Spleen (tissue), 11 donors: ENCODE data around the gene CFAP99. TPM values are rescaled to one million over a fixed set of nuclear protein-coding genes. Genes with fewer than 3 reads are reported as not detected.
A peak's percentile ranks its signal among the peaks of the same experiment; 100 is the strongest.
"Not testable (repeated sequence)": the region's sequence is repeated elsewhere in the genome, so short reads cannot be mapped to it uniquely, and the experiment has no call there.

ENCODE experiments used
- DNase-seq: peaks from one replicate; pipeline ENCODE4 v3.0.0-alpha.2; 2020
- H3K27ac ChIP-seq, 8 donors: fragments of 200-600 bp; sonication (generic) in 7 of 8; 1 replicate in 4 of 8; 2 replicates in 4 of 8; pipeline versions ENCODE4 v1.5.0 to v1.8.0; 2016 to 2021; ENCODE audit warnings: inconsistent platforms in 4 of 8, mild to moderate bottlenecking in 4 of 8, moderate library complexity in 1 of 8
- H3K27me3 ChIP-seq, 7 donors: fragments of 200-600 bp; sonication (generic) in 6 of 7; replicated peaks in 1 of 7; 1 replicate in 4 of 7; 2 replicates in 3 of 7; pipeline versions ENCODE4 v1.5.0 to v1.8.0; 2016 to 2021; ENCODE audit warnings: inconsistent platforms in 3 of 7, mild to moderate bottlenecking in 1 of 7
- H3K36me3 ChIP-seq, 6 donors: fragments of 200-600 bp; sonication (generic) in 5 of 6; 1 replicate in 4 of 6; 2 replicates in 2 of 6; pipeline versions ENCODE4 v1.5.0 to v1.8.0; 2016 to 2021; ENCODE audit warnings: inconsistent platforms in 2 of 6
- H3K4me1 ChIP-seq, 6 donors: fragments of 200-600 bp; sonication (generic) in 5 of 6; 1 replicate in 3 of 6; 2 replicates in 3 of 6; pipeline versions ENCODE4 v1.5.0 to v1.8.0; 2016 to 2021; ENCODE audit warnings: inconsistent platforms in 3 of 6
- H3K4me3 ChIP-seq, 8 donors: fragments of 200-600 bp; sonication (generic) in 7 of 8; 1 replicate in 4 of 8; 2 replicates in 4 of 8; pipeline versions ENCODE4 v1.5.0 to v1.8.0; 2016 to 2021; ENCODE audit warnings: inconsistent platforms in 4 of 8, mild to moderate bottlenecking in 4 of 8, moderate library complexity in 2 of 8
- H3K9me3 ChIP-seq, 8 donors: fragments of 200-600 bp; sonication (generic) in 7 of 8; 1 replicate in 4 of 8; 2 replicates in 4 of 8; pipeline versions ENCODE4 v1.5.0 to v1.8.0; 2016 to 2021; ENCODE audit warnings: inconsistent platforms in 4 of 8
- POLR2A ChIP-seq, 3 donors: fragments of 450-650 bp; IDR thresholded peaks; one replicate each; pipeline ENCODE4 v1.5.1; 2017; ENCODE audit warnings: antibody characterized with exemption in 3 of 3, mild to moderate bottlenecking in 1 of 3
- POLR2AphosphoS5 ChIP-seq, 3 donors: sonication (generic); formaldehyde crosslinking; IDR thresholded peaks; one replicate each; pipeline ENCODE4 v1.5.1; 2017; ENCODE audit warnings: antibody characterized with exemption in 3 of 3
- WGBS, 5 donors: extraction: QIAGEN DNeasy Blood & Tissue Kit in 3 of 5; methylation state at CpG; one replicate each; pipeline versions ENCODE4 v1.1.5 to v1.1.7; 2013 to 2018; 5-methylcytosine and 5-hydroxymethylcytosine counted together
- intact Hi-C: fragments of 100-400 bp; cut with DNase I; formaldehyde crosslinking; loops from one replicate; pipeline ENCODE4 v1.15.0; 2023; ENCODE audit warnings: low total_unique reads
- polyA plus RNA-seq, 3 donors: library from polyadenylated mRNA; stranded (reverse); fragments of 200-250 nt; gene quantifications; one replicate each; pipeline ENCODE4 v1.2.1, GENCODE V29; 2013
- total RNA-seq, 7 donors: library from RNA; depleted of rRNA in 3 of 7; stranded (reverse); fragments of >200 nt in 3 of 7; fragmentation: NEBNext Ultra II Directional in 4 of 7; extraction: Animal tissue kit (Norgen Biotek cat#: 25700) in 4 of 7; gene quantifications; one replicate each; pipeline versions ENCODE4 v1.1.0 to v1.2.1, GENCODE V29; 2016 to 2021
- TF ChIP-seq, protein P1 (sequence below), 11 experiments: fragments of 200-600 bp in 7 of 11; fragments of 450-650 bp in 4 of 11; sonication (generic) in 4 of 11; IDR thresholded peaks in 8 of 11; conservative IDR thresholded peaks in 3 of 11; 1 replicate in 7 of 11; 2 replicates in 4 of 11; pipeline versions ENCODE4 v1.4.0 to v1.8.0; 2016 to 2021; ENCODE audit warnings: antibody characterized with exemption in 11 of 11, inconsistent platforms in 4 of 11, mild to moderate bottlenecking in 1 of 11
- donor health status: healthy with polysubstance abuse.
- donor health status: DM: no; HTN: no; CAD: no; lungs with moderate emphysema.
- donor health status: DM: no; HTN: no; CAD: no.
- donor health status: Bipolar disorder and iron deficiency.
- donor health status: healthy.
- donor health status: DM: no; HTN: no; CAD: no.
- donor health status: DM: yes; HTN: yes; CAD: no.

CFAP99 gene
- total and polyA plus RNA-seq, 10 donors = 0.13 to 0.22 TPM; not detected in 8

DNA sequence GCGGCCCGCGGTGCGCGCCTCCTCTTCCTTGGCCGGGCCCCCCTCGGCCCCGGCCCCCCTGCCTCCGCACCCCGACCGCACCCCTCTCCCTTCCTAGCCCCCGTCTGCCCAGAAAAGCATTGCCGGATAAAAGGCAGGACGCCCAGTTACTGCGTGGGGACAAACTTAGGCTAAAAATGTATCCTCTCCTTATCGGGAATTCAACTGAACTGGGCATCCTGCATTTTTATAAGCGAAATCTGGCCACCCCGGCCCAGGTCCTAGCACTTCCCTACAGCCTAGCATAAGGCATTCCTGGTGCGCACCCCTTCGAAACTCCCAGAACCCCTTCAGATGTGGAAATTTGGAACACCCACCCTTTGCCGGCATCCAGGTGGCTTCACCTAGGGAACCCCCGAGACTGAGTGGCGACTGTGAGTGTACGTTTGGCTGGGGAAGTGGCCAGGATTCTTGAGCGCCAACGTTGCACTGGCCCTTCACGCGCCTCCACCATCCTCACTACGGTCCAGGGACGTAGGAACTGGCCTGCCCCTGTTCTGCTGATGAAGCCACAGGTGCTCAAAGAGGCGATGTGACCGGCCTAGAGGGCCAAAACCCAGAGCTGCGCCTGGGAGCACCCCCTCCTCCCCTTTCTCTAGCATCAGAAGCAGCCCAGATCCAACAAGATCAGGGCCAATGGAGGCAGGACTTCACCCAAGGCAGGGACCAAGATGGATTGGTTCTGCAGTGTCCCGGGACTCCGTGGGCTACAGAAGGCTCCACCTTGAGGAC, 44.4 kb downstream of the CFAP99 start:
- peaks cover 0 to 36% (median 0%) of the 10 kb centered on the region in 7 donors for H3K27me3 ChIP-seq
- intact Hi-C loops = no loop called here
- peak overlapping the region in 7 of 8 donors; percentile 40 to 87 (median 62) for H3K4me3 ChIP-seq
- peak; percentile 59 for DNase-seq
- H3K9me3 ChIP-seq = no peaks in the 10 kb centered on the region
- TF ChIP-seq POLR2AphosphoS5 (IDR thresholded peaks at IDR 0.05) (no peak), POLR2A (IDR thresholded peaks at IDR 0.05) (no peak)
- TF ChIP-seq, protein P1, sequence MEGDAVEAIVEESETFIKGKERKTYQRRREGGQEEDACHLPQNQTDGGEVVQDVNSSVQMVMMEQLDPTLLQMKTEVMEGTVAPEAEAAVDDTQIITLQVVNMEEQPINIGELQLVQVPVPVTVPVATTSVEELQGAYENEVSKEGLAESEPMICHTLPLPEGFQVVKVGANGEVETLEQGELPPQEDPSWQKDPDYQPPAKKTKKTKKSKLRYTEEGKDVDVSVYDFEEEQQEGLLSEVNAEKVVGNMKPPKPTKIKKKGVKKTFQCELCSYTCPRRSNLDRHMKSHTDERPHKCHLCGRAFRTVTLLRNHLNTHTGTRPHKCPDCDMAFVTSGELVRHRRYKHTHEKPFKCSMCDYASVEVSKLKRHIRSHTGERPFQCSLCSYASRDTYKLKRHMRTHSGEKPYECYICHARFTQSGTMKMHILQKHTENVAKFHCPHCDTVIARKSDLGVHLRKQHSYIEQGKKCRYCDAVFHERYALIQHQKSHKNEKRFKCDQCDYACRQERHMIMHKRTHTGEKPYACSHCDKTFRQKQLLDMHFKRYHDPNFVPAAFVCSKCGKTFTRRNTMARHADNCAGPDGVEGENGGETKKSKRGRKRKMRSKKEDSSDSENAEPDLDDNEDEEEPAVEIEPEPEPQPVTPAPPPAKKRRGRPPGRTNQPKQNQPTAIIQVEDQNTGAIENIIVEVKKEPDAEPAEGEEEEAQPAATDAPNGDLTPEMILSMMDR (IDR thresholded peaks at IDR 0.05 in 8 of 11, conservative IDR thresholded peaks at IDR 0.05 in 3 of 11) = peak in 3 of 11 experiments; percentile 12 to 39 (median 31)
- WGBS, 5 donors = 35 to 57% (median 40%) methylated on average over 20 to 35 of the region's 35 CpGs
- peaks cover 10 to 38% (median 25%) of the 10 kb centered on the region in 6 donors for H3K4me1 ChIP-seq
- peak overlapping the region in 4 of 8 donors; percentile 37 to 52 (median 45) for H3K27ac ChIP-seq
- H3K36me3 ChIP-seq = no peaks in the 10 kb centered on the region

DNA sequence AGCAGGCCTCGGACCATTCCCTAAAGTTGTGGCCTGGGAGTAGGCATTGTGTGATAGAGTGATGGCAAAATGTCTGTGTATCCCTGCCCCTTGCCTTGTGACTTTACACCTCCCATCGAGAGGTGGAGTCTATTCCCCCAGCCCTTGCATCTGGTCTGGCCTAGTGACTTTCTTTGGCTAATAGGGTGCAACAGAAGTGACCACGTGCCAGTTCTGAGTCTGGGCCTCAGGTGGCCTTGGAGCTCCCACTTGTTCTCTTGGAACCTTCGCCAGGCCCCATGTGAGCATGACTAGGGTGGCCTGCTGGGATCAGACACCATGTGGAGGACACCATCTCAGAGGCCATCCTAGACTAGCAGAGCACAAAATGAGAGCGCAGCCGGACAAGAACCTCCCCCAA, 46.3 kb downstream of the CFAP99 start:
- H3K4me1 ChIP-seq = peaks cover 11 to 46% (median 30%) of the 10 kb centered on the region in 6 donors
- intact Hi-C loops = no loop called here
- H3K9me3 ChIP-seq = no peaks in the 10 kb centered on the region
- H3K36me3 ChIP-seq = no peaks in the 10 kb centered on the region
- H3K4me3 ChIP-seq = no peak overlapping the region
- peaks cover 0 to 26% (median 0%) of the 10 kb centered on the region in 7 donors for H3K27me3 ChIP-seq
- TF ChIP-seq POLR2A (IDR thresholded peaks at IDR 0.05) = no peak
- no peak for TF ChIP-seq POLR2AphosphoS5 (IDR thresholded peaks at IDR 0.05)
- TF ChIP-seq, protein P1 (IDR thresholded peaks at IDR 0.05 in 8 of 11, conservative IDR thresholded peaks at IDR 0.05 in 3 of 11) = no peak
- no peak overlapping the region for H3K27ac ChIP-seq
- DNase-seq = peak; percentile 39
- WGBS, 5 donors = 90 to 97% (median 95%) methylated on average over 5 to 6 of the region's 6 CpGs

DNA sequence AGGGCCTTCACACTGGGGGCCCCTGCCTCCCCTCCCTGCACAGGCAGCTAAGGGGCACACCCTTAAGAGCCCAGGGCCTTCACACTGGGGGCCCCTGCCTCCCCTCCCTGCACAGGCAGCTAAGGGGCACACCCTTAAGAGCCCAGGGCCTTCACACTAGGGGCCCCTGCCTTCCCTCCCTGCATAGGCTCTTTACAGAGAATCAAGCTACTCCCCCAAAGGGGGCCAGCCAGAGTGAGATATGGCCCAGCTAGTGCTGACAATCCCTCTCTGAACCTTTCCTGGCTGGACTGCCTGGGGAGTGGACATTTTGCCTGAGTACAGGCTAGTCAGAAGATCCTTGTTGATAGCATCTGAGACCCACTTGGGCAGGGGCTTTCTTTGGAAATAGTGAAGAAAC, 46.8 kb downstream of the CFAP99 start:
- H3K4me3 ChIP-seq, H3K36me3 ChIP-seq, H3K27ac ChIP-seq, intact Hi-C loops, H3K9me3 ChIP-seq: not testable (repeated sequence)
- peaks cover 0 to 26% (median 0%) of the 10 kb centered on the region in 7 donors for H3K27me3 ChIP-seq
- DNase-seq = peak; percentile 41
- peaks cover 16 to 51% (median 35%) of the 10 kb centered on the region in 6 donors for H3K4me1 ChIP-seq

DNA sequence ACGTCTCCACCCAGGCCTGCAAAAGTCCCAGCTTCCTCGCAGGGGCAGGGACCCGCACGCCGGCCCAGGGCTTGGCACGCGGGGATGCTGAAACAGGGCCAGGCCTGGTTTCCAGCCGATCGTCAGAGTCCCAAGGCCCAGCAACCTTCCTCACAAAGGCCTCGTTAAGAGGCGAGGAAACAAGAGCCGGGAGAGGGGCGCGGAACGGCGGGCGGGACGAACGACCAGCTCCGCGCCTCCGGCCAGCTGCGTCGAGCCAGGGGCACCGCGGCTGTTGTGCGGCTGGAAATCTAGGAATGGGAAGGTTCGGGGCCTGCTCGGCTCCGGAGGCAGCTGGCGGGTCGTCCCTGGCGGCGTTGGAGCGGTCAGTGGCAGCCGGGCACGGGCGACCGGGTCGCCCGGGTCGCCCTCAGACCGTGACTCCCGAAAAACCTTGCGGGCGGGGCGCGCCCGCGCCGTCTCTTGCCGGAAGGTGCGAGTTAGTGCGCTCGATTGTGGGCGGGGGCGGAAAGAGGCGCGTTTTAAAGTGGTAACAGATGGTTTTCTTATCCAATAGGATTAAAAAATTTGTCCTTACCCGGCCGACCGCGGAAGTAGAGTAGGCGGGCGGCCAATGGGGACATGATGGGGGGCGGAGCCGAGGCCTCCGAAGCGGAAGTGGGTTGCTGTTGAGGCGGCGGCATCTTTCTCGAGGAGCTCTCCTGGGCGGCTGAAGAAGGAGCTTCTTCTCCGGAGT, 49.9 kb downstream of the CFAP99 start, which contains the start of gene RNF4:
TSS of gene RNF4 (plus strand) at position 651 of the 736 bp plus-strand sequence. CDS start 21,388 bp downstream, outside the sequence.
- Histone ChIP-seq H3K4me3 (peak within 1 kb of the TSS; percentile 81 to 100 (median 96)), H3K36me3 (peaks cover 0 to 30% (median 15%) of the 10 kb centered on the region in 6 donors), H3K27ac (peak within 1 kb of the TSS; percentile 76 to 99 (median 97)), H3K27me3 (no peaks in the 10 kb centered on the region), H3K4me1 (peaks cover 25 to 59% (median 41%) of the 10 kb centered on the region in 6 donors), H3K9me3 (no peaks in the 10 kb centered on the region)
- intact Hi-C loops = no loop called here
- peak; percentile 97 for DNase-seq
- TF ChIP-seq POLR2A (IDR thresholded peaks at IDR 0.05) (peak in 1 of 3 donors; percentile 49), POLR2AphosphoS5 (IDR thresholded peaks at IDR 0.05) (peak; percentile 85 to 90 (median 86))
- TF ChIP-seq, protein P1 (IDR thresholded peaks at IDR 0.05 in 8 of 11, conservative IDR thresholded peaks at IDR 0.05 in 3 of 11) = peak in 3 of 11 experiments; percentile 9 to 41 (median 15)
- 0 to 1% (median 1%) methylated on average over 34 to 74 of the region's 74 CpGs for WGBS, 5 donors
